Activated CD8-positive, alpha-beta T cell treated with anti-CD3 and anti-CD28 coated beads for 36 hours (primary cell): ENCODE data around the gene KCNK4. TPM values are rescaled to one million over a fixed set of nuclear protein-coding genes. Genes with fewer than 3 reads are reported as not detected.

ENCODE experiments used
- ATAC-seq: fragments of 200-7000 bp; cut with Tn5 transposase; one replicate; pipeline ENCODE4 v1.10.0; 2021; ENCODE audit warnings: mild to moderate bottlenecking, moderate library complexity
- CTCF ChIA-PET: fragments of 350-600 bp; sonication (Branson Sonifier 250); formaldehyde crosslinking; loops from one replicate; lab custom pipeline; 2021; ENCODE audit warnings: antibody characterized with exemption; lab: Charles Lee
- POLR2A ChIA-PET: fragments of 350-600 bp; sonication (Branson Sonifier 250); formaldehyde crosslinking; loops from one replicate; lab custom pipeline; 2021; ENCODE audit warnings: antibody characterized with exemption; lab: Charles Lee
- DNase-seq: peaks from one replicate; pipeline ENCODE4 v3.0.0-alpha.2; 2020
- H3K27ac Mint-ChIP-seq: one replicate; pipeline ENCODE4 v1.8.0; 2021; ENCODE audit warnings: mild to moderate bottlenecking, mixed read lengths
- H3K27me3 Mint-ChIP-seq: one replicate; pipeline ENCODE4 v1.8.0; 2021; ENCODE audit warnings: mixed read lengths
- H3K36me3 Mint-ChIP-seq: one replicate; pipeline ENCODE4 v1.8.0; 2021; ENCODE audit warnings: low read depth, mixed read lengths
- H3K4me1 Mint-ChIP-seq: one replicate; pipeline ENCODE4 v1.8.0; 2021; ENCODE audit warnings: low read depth, mixed read lengths
- H3K4me3 Mint-ChIP-seq: one replicate; pipeline ENCODE4 v1.8.0; 2021; ENCODE audit warnings: mild to moderate bottlenecking, moderate library complexity, mixed read lengths
- H3K9me3 Mint-ChIP-seq: one replicate; pipeline ENCODE4 v1.8.0; 2021; ENCODE audit warnings: mixed read lengths
- intact Hi-C: fragments of 100-400 bp; cut with micrococcal nuclease; formaldehyde crosslinking; loops from one replicate; pipeline ENCODE4 v1.10.0; 2022
- total RNA-seq, 2 experiments: library from RNA; stranded (reverse); gene quantifications; one replicate each; pipeline ENCODE4 v1.2.3, GENCODE V29; 2021
- TF ChIP-seq, protein P1 (sequence below): fragments of 200-600 bp; IDR thresholded peaks from one replicate; pipeline ENCODE4 v1.8.0; 2022; ENCODE audit warnings: antibody characterized with exemption, mild to moderate bottlenecking

KCNK4 gene
- total RNA-seq, 2 experiments from 2014 or later: 0.23 TPM; not detected in 1

DNA sequence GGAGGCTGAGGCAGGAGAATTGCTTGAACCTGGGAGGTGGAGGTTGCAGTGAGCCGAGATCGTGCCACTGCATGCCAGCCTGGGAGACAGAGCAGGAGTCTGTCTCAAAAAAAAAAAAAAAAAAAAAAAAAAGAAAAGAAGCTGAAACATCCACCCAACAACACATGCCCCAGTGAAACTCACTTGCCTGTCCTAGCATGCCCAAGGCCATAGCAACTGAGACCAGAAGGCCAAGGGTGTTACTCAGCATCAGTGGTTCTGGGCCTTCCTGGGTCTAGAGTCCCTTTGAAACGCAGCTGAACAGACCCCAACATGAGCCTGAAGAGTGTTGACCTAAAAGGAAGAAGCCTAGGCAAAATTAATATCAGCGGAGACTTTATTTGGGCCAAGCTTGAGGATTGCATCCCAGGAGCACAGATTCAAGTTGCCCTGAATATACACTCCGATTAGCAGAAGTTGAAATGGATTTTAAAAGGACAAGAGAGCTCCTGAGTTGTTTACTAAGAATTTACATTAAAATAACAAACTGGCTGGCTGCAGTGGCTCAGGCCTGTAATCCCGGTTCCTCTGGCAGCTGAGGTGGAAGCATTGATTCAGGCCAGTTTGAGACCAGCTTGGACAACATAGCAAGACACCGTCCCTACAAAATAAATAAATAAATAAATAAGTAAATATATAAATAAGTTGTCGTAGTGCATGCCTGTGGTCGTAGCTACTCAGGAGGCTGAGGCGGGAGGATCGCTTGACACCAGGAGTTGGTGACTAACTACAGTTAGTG is 33.8 kb downstream of the KCNK4 start:
- DNase-seq (no peak), ATAC-seq (no peak)
- CTCF ChIA-PET: interaction anchor here (1.0 to 1.7 kb wide), 2 partner anchors 24 to 125 kb away, joined by 3 to 7 read pairs; no protein-coding TSS in a partner anchor
- Mint-ChIP-seq H3K27ac (no peak overlapping the region), H3K4me3 (no peak overlapping the region), H3K4me1 (peaks cover 6% of the 10 kb centered on the region), H3K9me3 (no peaks in the 10 kb centered on the region), H3K27me3 (no peaks in the 10 kb centered on the region), H3K36me3 (peaks cover 13% of the 10 kb centered on the region)
- intact Hi-C loops: no loop called here
- TF ChIP-seq, protein P1, sequence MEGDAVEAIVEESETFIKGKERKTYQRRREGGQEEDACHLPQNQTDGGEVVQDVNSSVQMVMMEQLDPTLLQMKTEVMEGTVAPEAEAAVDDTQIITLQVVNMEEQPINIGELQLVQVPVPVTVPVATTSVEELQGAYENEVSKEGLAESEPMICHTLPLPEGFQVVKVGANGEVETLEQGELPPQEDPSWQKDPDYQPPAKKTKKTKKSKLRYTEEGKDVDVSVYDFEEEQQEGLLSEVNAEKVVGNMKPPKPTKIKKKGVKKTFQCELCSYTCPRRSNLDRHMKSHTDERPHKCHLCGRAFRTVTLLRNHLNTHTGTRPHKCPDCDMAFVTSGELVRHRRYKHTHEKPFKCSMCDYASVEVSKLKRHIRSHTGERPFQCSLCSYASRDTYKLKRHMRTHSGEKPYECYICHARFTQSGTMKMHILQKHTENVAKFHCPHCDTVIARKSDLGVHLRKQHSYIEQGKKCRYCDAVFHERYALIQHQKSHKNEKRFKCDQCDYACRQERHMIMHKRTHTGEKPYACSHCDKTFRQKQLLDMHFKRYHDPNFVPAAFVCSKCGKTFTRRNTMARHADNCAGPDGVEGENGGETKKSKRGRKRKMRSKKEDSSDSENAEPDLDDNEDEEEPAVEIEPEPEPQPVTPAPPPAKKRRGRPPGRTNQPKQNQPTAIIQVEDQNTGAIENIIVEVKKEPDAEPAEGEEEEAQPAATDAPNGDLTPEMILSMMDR: no peak
- POLR2A ChIA-PET: interaction anchor here (0.7 to 1.1 kb wide), 2 partner anchors 16 to 1471 kb away, joined by 3 read pairs; no protein-coding TSS in a partner anchor

DNA sequence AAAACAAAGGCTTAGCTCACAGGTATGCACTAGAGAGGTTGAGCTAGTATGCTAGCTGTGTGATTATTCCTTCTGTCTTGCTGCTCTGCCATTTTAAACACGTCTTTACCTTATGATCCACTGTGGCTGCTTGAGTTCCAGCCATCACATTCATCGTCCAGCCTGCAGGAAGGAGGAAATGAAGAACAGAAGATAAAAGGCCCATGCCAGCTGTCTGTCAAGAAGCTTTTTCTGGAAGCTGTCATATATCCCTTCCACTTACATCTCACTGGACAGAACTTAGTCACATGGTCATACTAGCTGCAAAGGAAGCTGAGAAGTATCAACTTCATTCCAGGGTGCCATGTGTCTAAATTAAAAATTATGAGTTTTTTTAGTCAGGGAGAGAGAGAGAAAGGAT is 36.3 kb downstream of the KCNK4 start:
- intact Hi-C loops: no loop called here
- no peaks in the 10 kb centered on the region for H3K36me3 Mint-ChIP-seq
- POLR2A ChIA-PET: interaction anchor here (0.8 kb wide), 1 partner anchor 11 kb away, joined by 4 read pairs; no protein-coding TSS in a partner anchor
- no peaks in the 10 kb centered on the region for H3K9me3 Mint-ChIP-seq
- H3K4me3 Mint-ChIP-seq: no peak overlapping the region
- TF ChIP-seq, protein P1: no peak
- no peak for DNase-seq
- peaks cover 14% of the 10 kb centered on the region for H3K4me1 Mint-ChIP-seq
- no peak for ATAC-seq
- no peaks in the 10 kb centered on the region for H3K27me3 Mint-ChIP-seq
- CTCF ChIA-PET: interaction anchor here (0.8 to 1.5 kb wide), 2 partner anchors 9 to 27 kb away, joined by 4 to 5 read pairs; partner anchors contain the start of gene PRDX5
- H3K27ac Mint-ChIP-seq: no peak overlapping the region

DNA sequence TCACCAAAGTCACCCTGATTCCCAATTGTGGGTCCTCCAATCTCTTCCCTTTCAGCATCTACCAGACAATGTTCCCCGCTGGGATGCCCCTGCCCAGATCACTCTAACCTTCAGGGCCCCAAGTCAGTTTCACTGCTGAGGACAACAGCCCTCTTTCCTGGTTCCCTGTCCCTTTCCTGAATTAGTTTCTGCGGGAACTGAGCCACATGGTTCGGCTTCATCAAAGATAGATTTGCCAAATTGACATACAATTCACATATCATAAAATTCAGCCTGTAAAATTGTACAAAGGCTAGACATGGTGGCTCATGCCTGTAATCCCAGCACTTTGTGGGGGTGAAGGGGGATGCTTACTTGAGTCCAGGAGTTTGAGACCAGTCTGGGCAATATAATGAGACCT is 36.9 kb downstream of the KCNK4 start:
- no peak overlapping the region for H3K27ac Mint-ChIP-seq
- ATAC-seq (no peak), DNase-seq (no peak)
- H3K9me3 Mint-ChIP-seq: no peaks in the 10 kb centered on the region
- CTCF ChIA-PET: interaction anchor here (1.5 kb wide), 1 partner anchor 27 kb away, joined by 4 read pairs; no protein-coding TSS in a partner anchor
- H3K4me1 Mint-ChIP-seq: peaks cover 14% of the 10 kb centered on the region
- TF ChIP-seq, protein P1: no peak
- POLR2A ChIA-PET: interaction anchor here (0.8 kb wide), 1 partner anchor 12 kb away, joined by 4 read pairs; no protein-coding TSS in a partner anchor
- intact Hi-C loops: no loop called here
- H3K27me3 Mint-ChIP-seq: no peaks in the 10 kb centered on the region
- H3K4me3 Mint-ChIP-seq: no peak overlapping the region
- no peaks in the 10 kb centered on the region for H3K36me3 Mint-ChIP-seq

DNA sequence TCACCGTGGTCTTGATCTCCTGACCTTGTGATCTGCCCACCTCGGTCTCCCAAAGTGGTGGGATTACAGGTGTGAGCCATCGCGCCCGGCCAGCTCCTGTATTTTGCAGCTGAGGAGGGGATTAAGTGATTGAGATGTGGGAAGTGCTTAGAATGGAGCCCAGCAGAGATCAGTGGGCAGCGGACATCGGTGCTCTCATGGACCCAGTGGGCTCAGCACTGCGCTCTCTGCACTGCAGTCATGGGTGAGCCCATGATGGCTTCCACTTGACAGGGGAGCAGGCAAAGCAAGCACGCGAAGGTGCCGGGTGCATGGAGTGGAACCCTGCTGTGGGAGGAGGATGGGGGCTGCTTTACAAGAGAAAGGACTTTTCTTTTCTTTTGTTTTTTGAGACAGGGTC is 39.8 kb downstream of the KCNK4 start:
- TF ChIP-seq, protein P1: no peak
- Mint-ChIP-seq H3K27ac (no peak overlapping the region), H3K36me3 (peaks cover 8% of the 10 kb centered on the region), H3K27me3 (no peaks in the 10 kb centered on the region), H3K4me1 (peaks cover 22% of the 10 kb centered on the region), H3K9me3 (no peaks in the 10 kb centered on the region), H3K4me3 (no peak overlapping the region)
- ChIA-PET POLR2A (interaction anchor here (0.8 to 4.6 kb wide), 6 partner anchors 10 to 124 kb away, joined by 3 to 29 read pairs (median 6); partner anchors contain the start of genes CCDC88B, ESRRA, PRDX5 and TRMT112), CTCF (interaction anchor here (0.7 to 5.4 kb wide), 14 partner anchors 8 to 127 kb away, joined by 3 to 75 read pairs (median 6); partner anchors contain the start of genes CCDC88B, PLCB3, PRDX5 and TRMT112)
- ATAC-seq (no peak), DNase-seq (no peak)
- intact Hi-C loops: no loop called here
